Mesenchymal stem cell (in vitro differentiated cells and primary cell): ENCODE results near the gene LCE3B.

Experiments
- DNase-seq: peaks from one replicate; pipeline ENCODE4 v3.0.0-alpha.2; 2013
- H2AFZ ChIP-seq: one replicate; pipeline ENCODE4 v1.6.1; 2013; ENCODE audit warnings: low read depth, mild to moderate bottlenecking, control low read depth, inconsistent platforms, low read length, moderate library complexity
- H2AK5ac ChIP-seq: 2 replicates; pipeline ENCODE4 v1.6.1; 2013; ENCODE audit warnings: low read length, moderate library complexity, mild to moderate bottlenecking, inconsistent platforms; ENCODE audit not compliant: severe bottlenecking
- H2BK120ac ChIP-seq: one replicate; pipeline ENCODE4 v1.6.1; 2013; ENCODE audit warnings: low read depth, mild to moderate bottlenecking, inconsistent platforms, low read length, moderate library complexity
- H2BK12ac ChIP-seq, 2 experiments: one replicate each; pipeline ENCODE4 v1.6.1; 2013; ENCODE audit warnings: inconsistent platforms in 2 of 2, low read length in 2 of 2, mild to moderate bottlenecking in 2 of 2, moderate library complexity in 2 of 2, control low read depth in 1 of 2
- H2BK15ac ChIP-seq: one replicate; pipeline ENCODE4 v1.6.1; 2013; ENCODE audit warnings: mild to moderate bottlenecking, low read depth, inconsistent platforms; ENCODE audit not compliant: poor library complexity, severe bottlenecking
- H2BK5ac ChIP-seq: 2 replicates; pipeline ENCODE4 v1.6.1; 2013; ENCODE audit warnings: low read depth, mild to moderate bottlenecking, low read length, control low read depth, inconsistent platforms; ENCODE audit not compliant: poor library complexity, severe bottlenecking
- H3K14ac ChIP-seq, 2 experiments: one replicate each; pipeline ENCODE4 v1.6.1; 2013; ENCODE audit warnings: inconsistent platforms in 2 of 2, low read length in 2 of 2, control low read depth in 1 of 2, mild to moderate bottlenecking in 1 of 2, moderate library complexity in 1 of 2
- H3K18ac ChIP-seq, 2 experiments: one replicate each; pipeline ENCODE4 v1.6.1; 2013; ENCODE audit warnings: inconsistent platforms in 2 of 2, low read length in 2 of 2, control low read depth in 1 of 2, low read depth in 1 of 2, mild to moderate bottlenecking in 1 of 2
- H3K23ac ChIP-seq, 2 experiments: one replicate each; pipeline ENCODE4 v1.6.1; 2013; ENCODE audit warnings: inconsistent platforms in 2 of 2, low read length in 2 of 2, mild to moderate bottlenecking in 2 of 2, moderate library complexity in 2 of 2, control low read depth in 1 of 2
- H3K27ac ChIP-seq: 2 replicates; pipeline ENCODE4 v1.5.1; 2013; ENCODE audit warnings: mild to moderate bottlenecking, moderate library complexity, low read length, control low read depth, inconsistent platforms; ENCODE audit not compliant: poor library complexity, severe bottlenecking
- H3K27me3 ChIP-seq, 2 experiments: 2 replicates each; pipeline versions ENCODE4 v1.6.1 to v1.7.0; 2013; ENCODE audit warnings: low read length in 2 of 2, mild to moderate bottlenecking in 2 of 2, moderate library complexity in 2 of 2, control low read depth in 1 of 2, inconsistent platforms in 1 of 2; ENCODE audit not compliant: control insufficient read depth in 1 of 2, insufficient read depth in 1 of 2
- H3K36me3 ChIP-seq, 2 experiments: 2 replicates each; pipeline versions ENCODE4 v1.6.1 to v1.7.0; 2013; ENCODE audit warnings: low read length in 2 of 2, control low read depth in 1 of 2, inconsistent platforms in 1 of 2, low read depth in 1 of 2, mild to moderate bottlenecking in 1 of 2; ENCODE audit not compliant: insufficient read depth in 2 of 2, control insufficient read depth in 1 of 2
- H3K4ac ChIP-seq, 2 experiments: one replicate each; pipeline ENCODE4 v1.6.1; 2013; ENCODE audit warnings: inconsistent platforms in 2 of 2, low read length in 2 of 2, mild to moderate bottlenecking in 2 of 2, moderate library complexity in 2 of 2, control low read depth in 1 of 2, low read depth in 1 of 2
- H3K4me1 ChIP-seq: 2 replicates; pipeline ENCODE4 v1.6.1; 2013; ENCODE audit warnings: low read depth, low read length, control low read depth; ENCODE audit not compliant: control insufficient read depth, insufficient read depth
- H3K4me2 ChIP-seq: 2 replicates; pipeline ENCODE4 v1.6.1; 2013; ENCODE audit warnings: low read length, mild to moderate bottlenecking, inconsistent platforms; ENCODE audit not compliant: poor library complexity, severe bottlenecking
- H3K4me3 ChIP-seq, 2 experiments: 2 replicates each; pipeline versions ENCODE4 v1.5.1 to v1.7.0; 2013; ENCODE audit warnings: low read length in 2 of 2, mild to moderate bottlenecking in 2 of 2, control low read depth in 1 of 2, low read depth in 1 of 2; ENCODE audit not compliant: insufficient read depth in 1 of 2
- H3K79me1 ChIP-seq: replicated peaks from 2 replicates; pipeline ENCODE4 v1.6.1; 2013; ENCODE audit warnings: mild to moderate bottlenecking, control low read depth, low read length, inconsistent platforms; ENCODE audit not compliant: poor library complexity, severe bottlenecking
- H3K9ac ChIP-seq: 2 replicates; pipeline ENCODE4 v1.7.0; 2013; ENCODE audit warnings: mild to moderate bottlenecking, low read length, moderate library complexity
- H3K9me3 ChIP-seq: 2 replicates; pipeline ENCODE4 v1.7.0; 2013; ENCODE audit warnings: mild to moderate bottlenecking, low read length; ENCODE audit not compliant: control insufficient read depth
- H4K8ac ChIP-seq: one replicate; pipeline ENCODE4 v1.6.1; 2013; ENCODE audit warnings: inconsistent platforms, mild to moderate bottlenecking, low read length, moderate library complexity
- H4K91ac ChIP-seq: one replicate; pipeline ENCODE4 v1.6.1; 2013; ENCODE audit warnings: mild to moderate bottlenecking, low read length, inconsistent platforms
- WGBS: methylation state at CpG from one replicate; pipeline ENCODE4 v1.1.7; 2013; ENCODE audit warnings: mixed read lengths; 5-methylcytosine and 5-hydroxymethylcytosine counted together

Gene LCE3B

GRCh38 chr1:152654110-152654509 lies 40.5 kb downstream of the LCE3B start:
- no peak overlapping the region for H3K4ac ChIP-seq
- H3K27me3 ChIP-seq: no peaks in the 10 kb centered on the region
- H2BK5ac ChIP-seq: no peak overlapping the region
- no peak overlapping the region for H3K4me3 ChIP-seq
- no peak overlapping the region for H3K14ac ChIP-seq
- H2BK15ac ChIP-seq: no peak overlapping the region
- no peak overlapping the region for H3K4me2 ChIP-seq
- H3K23ac ChIP-seq: no peak overlapping the region
- no peaks in the 10 kb centered on the region for H3K36me3 ChIP-seq
- DNase-seq: no peak
- no peak overlapping the region for H3K9ac ChIP-seq
- no peak overlapping the region for H2BK12ac ChIP-seq
- H4K91ac ChIP-seq: no peak overlapping the region
- H2AFZ ChIP-seq: no peak overlapping the region
- no peaks in the 10 kb centered on the region for H3K79me1 ChIP-seq
- no peak overlapping the region for H2AK5ac ChIP-seq
- H3K9me3 ChIP-seq: no peaks in the 10 kb centered on the region
- H4K8ac ChIP-seq: no peak overlapping the region
- H3K4me1 ChIP-seq: no peaks in the 10 kb centered on the region
- no peak overlapping the region for H3K18ac ChIP-seq
- WGBS: 49% methylated on average over 4 of the region's 10 CpGs
- no peak overlapping the region for H2BK120ac ChIP-seq
- H3K27ac ChIP-seq: no peak overlapping the region

GRCh38 chr1:152656459-152656858 lies 42.8 kb downstream of the LCE3B start:
- no peak overlapping the region for H3K4me3 ChIP-seq
- H3K4me1 ChIP-seq: no peaks in the 10 kb centered on the region
- no peak overlapping the region for H3K18ac ChIP-seq
- no peak overlapping the region for H2BK5ac ChIP-seq
- H2BK12ac ChIP-seq: no peak overlapping the region
- no peak overlapping the region for H4K8ac ChIP-seq
- H4K91ac ChIP-seq: no peak overlapping the region
- no peak overlapping the region for H3K4me2 ChIP-seq
- H3K9ac ChIP-seq: no peak overlapping the region
- H2AK5ac ChIP-seq: no peak overlapping the region
- H2BK120ac ChIP-seq: no peak overlapping the region
- no peaks in the 10 kb centered on the region for H3K27me3 ChIP-seq
- no peaks in the 10 kb centered on the region for H3K9me3 ChIP-seq
- H3K14ac ChIP-seq: no peak overlapping the region
- no peak overlapping the region for H2AFZ ChIP-seq
- no peak overlapping the region for H3K27ac ChIP-seq
- H3K79me1 ChIP-seq: no peaks in the 10 kb centered on the region
- H3K36me3 ChIP-seq: no peaks in the 10 kb centered on the region
- no peak overlapping the region for H3K4ac ChIP-seq
- H2BK15ac ChIP-seq: no peak overlapping the region
- 100% methylated on average over 1 of the region's 2 CpGs for WGBS
- no peak for DNase-seq
- no peak overlapping the region for H3K23ac ChIP-seq

GRCh38 chr1:152657677-152658076 lies 44.1 kb downstream of the LCE3B start:
- H3K23ac ChIP-seq: no peak overlapping the region
- 70% methylated on average over 2 of the region's 4 CpGs for WGBS
- DNase-seq: no peak

GRCh38 chr1:152658649-152659048 lies 45.0 kb downstream of the LCE3B start:
- no peak for DNase-seq
- Histone ChIP-seq H3K79me1 (no peaks in the 10 kb centered on the region), H3K23ac (no peak overlapping the region), H3K4me1 (no peaks in the 10 kb centered on the region), H2AFZ (no peak overlapping the region), H4K91ac (no peak overlapping the region), H3K27me3 (no peaks in the 10 kb centered on the region), H4K8ac (no peak overlapping the region), H2BK120ac (no peak overlapping the region), H2AK5ac (no peak overlapping the region), H3K4me2 (no peak overlapping the region), H3K4me3 (no peak overlapping the region), H3K9ac (no peak overlapping the region), H2BK15ac (no peak overlapping the region), H3K4ac (no peak overlapping the region), H2BK12ac (no peak overlapping the region), H3K36me3 (no peaks in the 10 kb centered on the region), H3K14ac (no peak overlapping the region), H2BK5ac (no peak overlapping the region), H3K18ac (no peak overlapping the region), H3K9me3 (no peaks in the 10 kb centered on the region), H3K27ac (no peak overlapping the region)
- WGBS: 62% methylated on average over 2 of the region's 3 CpGs

More at GRCh38 chr1:152657677-152658076, 44.1 kb downstream of the LCE3B start:
- H3K9me3 ChIP-seq: no peaks in the 10 kb centered on the region
- no peak overlapping the region for H3K27ac ChIP-seq
- H3K4me3 ChIP-seq: no peak overlapping the region
- H3K18ac ChIP-seq: no peak overlapping the region
- no peak overlapping the region for H2BK5ac ChIP-seq
- no peak overlapping the region for H4K91ac ChIP-seq
- H3K14ac ChIP-seq: no peak overlapping the region
- no peak overlapping the region for H3K9ac ChIP-seq
- H2AFZ ChIP-seq: no peak overlapping the region
- H2BK120ac ChIP-seq: no peak overlapping the region
- H3K4me2 ChIP-seq: no peak overlapping the region
- no peaks in the 10 kb centered on the region for H3K79me1 ChIP-seq
- H4K8ac ChIP-seq: no peak overlapping the region
- H2BK15ac ChIP-seq: no peak overlapping the region
- H3K36me3 ChIP-seq: no peaks in the 10 kb centered on the region
- H2BK12ac ChIP-seq: no peak overlapping the region
- no peaks in the 10 kb centered on the region for H3K4me1 ChIP-seq
- no peaks in the 10 kb centered on the region for H3K27me3 ChIP-seq
- H3K4ac ChIP-seq: no peak overlapping the region
- no peak overlapping the region for H2AK5ac ChIP-seq
